ENCODE measurements around the gene NBPF8.
"Not testable (repeated sequence)": the region's sequence is repeated elsewhere in the genome, so short reads cannot be mapped to it uniquely, and the experiment has no call there.

NBPF8 gene

GRCh38 chr1:120415492-120415961 lies 692 bp downstream of the NBPF8 start:
- Histone ChIP-seq H3K4me3 (ENCODE audit: low read depth in 1 of 2, low read length in 2 of 2) (peak overlapping the region; percentile 81 to 84), H3K9ac (ENCODE audit: low read depth, low read length) (peak overlapping the region; percentile 64), H3K27ac (ENCODE audit: low read length) (peak overlapping the region; percentile 84), H3K4me2 (ENCODE audit: insufficient read depth, low read length) (peak overlapping the region; percentile 78), H2AFZ (ENCODE audit: low read depth, low read length) (peak overlapping the region; percentile 76)
- H4K20me1 ChIP-seq (ENCODE audit: insufficient read depth, low read length); H3K9me3 ChIP-seq (ENCODE audit: insufficient read depth, low read length, severe bottlenecking); H3K79me2 ChIP-seq (ENCODE audit: insufficient read depth, low read length); H3K4me1 ChIP-seq (ENCODE audit: insufficient read depth, low read length); H3K36me3 ChIP-seq (ENCODE audit: insufficient read depth, low read length); H3K27me3 ChIP-seq (ENCODE audit: insufficient read depth, low read length, poor library complexity): not testable (repeated sequence)
- ATAC-seq (ENCODE audit: insufficient read depth, low read depth) (peak; percentile 38), DNase-seq (peak; percentile 41)

GRCh38 chr1:120425063-120425462 lies 10.2 kb downstream of the NBPF8 start:
- not testable (repeated sequence) for H3K4me2 ChIP-seq (ENCODE audit: insufficient read depth, low read length); H3K4me1 ChIP-seq (ENCODE audit: insufficient read depth, low read length); H4K20me1 ChIP-seq (ENCODE audit: insufficient read depth, low read length); H3K27ac ChIP-seq (ENCODE audit: low read length); H3K9ac ChIP-seq (ENCODE audit: low read depth, low read length); H2AFZ ChIP-seq (ENCODE audit: low read depth, low read length); H3K4me3 ChIP-seq (ENCODE audit: low read depth in 1 of 2, low read length in 2 of 2); H3K9me3 ChIP-seq (ENCODE audit: insufficient read depth, low read length, severe bottlenecking); ATAC-seq (ENCODE audit: insufficient read depth, low read depth); H3K36me3 ChIP-seq (ENCODE audit: insufficient read depth, low read length); H3K79me2 ChIP-seq (ENCODE audit: insufficient read depth, low read length); H3K27me3 ChIP-seq (ENCODE audit: insufficient read depth, low read length, poor library complexity); DNase-seq

GRCh38 chr1:120431626-120432025 lies 16.8 kb downstream of the NBPF8 start:
- H3K4me3 ChIP-seq (ENCODE audit: low read depth in 1 of 2, low read length in 2 of 2); H2AFZ ChIP-seq (ENCODE audit: low read depth, low read length); H4K20me1 ChIP-seq (ENCODE audit: insufficient read depth, low read length); DNase-seq; H3K27me3 ChIP-seq (ENCODE audit: insufficient read depth, low read length, poor library complexity); H3K4me2 ChIP-seq (ENCODE audit: insufficient read depth, low read length); H3K9me3 ChIP-seq (ENCODE audit: insufficient read depth, low read length, severe bottlenecking); H3K79me2 ChIP-seq (ENCODE audit: insufficient read depth, low read length); H3K36me3 ChIP-seq (ENCODE audit: insufficient read depth, low read length); ATAC-seq (ENCODE audit: insufficient read depth, low read depth); H3K27ac ChIP-seq (ENCODE audit: low read length); H3K4me1 ChIP-seq (ENCODE audit: insufficient read depth, low read length); H3K9ac ChIP-seq (ENCODE audit: low read depth, low read length): not testable (repeated sequence)

GRCh38 chr1:120433831-120434230 lies 19.0 kb downstream of the NBPF8 start:
- H3K9ac ChIP-seq (ENCODE audit: low read depth, low read length); H3K27ac ChIP-seq (ENCODE audit: low read length); H3K4me3 ChIP-seq (ENCODE audit: low read depth in 1 of 2, low read length in 2 of 2); H4K20me1 ChIP-seq (ENCODE audit: insufficient read depth, low read length); H3K9me3 ChIP-seq (ENCODE audit: insufficient read depth, low read length, severe bottlenecking); H3K79me2 ChIP-seq (ENCODE audit: insufficient read depth, low read length); H3K4me2 ChIP-seq (ENCODE audit: insufficient read depth, low read length); H3K36me3 ChIP-seq (ENCODE audit: insufficient read depth, low read length); DNase-seq; ATAC-seq (ENCODE audit: insufficient read depth, low read depth); H3K4me1 ChIP-seq (ENCODE audit: insufficient read depth, low read length); H2AFZ ChIP-seq (ENCODE audit: low read depth, low read length); H3K27me3 ChIP-seq (ENCODE audit: insufficient read depth, low read length, poor library complexity): not testable (repeated sequence)

GRCh38 chr1:120449124-120449523 lies 34.3 kb downstream of the NBPF8 start:
- H3K27me3 ChIP-seq (ENCODE audit: insufficient read depth, low read length, poor library complexity): not testable (repeated sequence)

More at GRCh38 chr1:120449124-120449523, 34.3 kb downstream of the NBPF8 start:
- H3K36me3 ChIP-seq (ENCODE audit: insufficient read depth, low read length); H3K27ac ChIP-seq (ENCODE audit: low read length); H3K4me3 ChIP-seq (ENCODE audit: low read depth in 1 of 2, low read length in 2 of 2); H3K9me3 ChIP-seq (ENCODE audit: insufficient read depth, low read length, severe bottlenecking); ATAC-seq (ENCODE audit: insufficient read depth, low read depth); H3K4me1 ChIP-seq (ENCODE audit: insufficient read depth, low read length); H4K20me1 ChIP-seq (ENCODE audit: insufficient read depth, low read length); H2AFZ ChIP-seq (ENCODE audit: low read depth, low read length); H3K9ac ChIP-seq (ENCODE audit: low read depth, low read length); H3K79me2 ChIP-seq (ENCODE audit: insufficient read depth, low read length); H3K4me2 ChIP-seq (ENCODE audit: insufficient read depth, low read length); DNase-seq: not testable (repeated sequence)

Measured in DND-41 (cell line).